Stimulated activated CD4-positive, alpha-beta T cell treated with anti-CD3 and anti-CD28 coated beads, Interleukin-12 subunit alpha, Interleukin-12 subunit beta, amount 100 ng/mL, for 48 hours (primary cell): ENCODE measurements around the gene MN1.
"Not testable (repeated sequence)": the region's sequence is repeated elsewhere in the genome, so short reads cannot be mapped to it uniquely, and the experiment has no call there.

Experiments used
- DNase-seq, 3 donors: peaks; one replicate each; pipeline ENCODE4 v3.0.0-alpha.2; 2020; ENCODE audit warnings: low read depth in 2 of 3, low spot score in 1 of 3

Gene MN1

DNA sequence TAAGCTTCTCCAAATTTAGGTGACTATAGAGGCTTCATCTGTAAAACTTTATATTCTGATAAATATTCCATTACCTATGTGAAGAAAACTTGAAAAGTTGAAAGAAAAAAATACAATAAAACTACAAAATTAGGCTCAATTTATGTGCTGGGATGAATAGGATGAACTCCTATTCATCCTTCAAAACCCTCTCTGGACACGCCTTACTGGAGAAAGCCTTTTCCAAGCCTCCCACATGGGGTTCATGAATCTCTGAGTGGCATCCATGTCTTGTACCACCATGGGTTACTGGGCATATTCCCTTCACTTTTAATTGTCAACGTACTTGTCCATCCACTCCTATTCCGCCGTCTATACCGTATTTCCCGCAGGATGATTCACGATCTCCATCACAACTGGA lies 55.7 kb downstream of the MN1 start:
- DNase-seq = no peak

DNA sequence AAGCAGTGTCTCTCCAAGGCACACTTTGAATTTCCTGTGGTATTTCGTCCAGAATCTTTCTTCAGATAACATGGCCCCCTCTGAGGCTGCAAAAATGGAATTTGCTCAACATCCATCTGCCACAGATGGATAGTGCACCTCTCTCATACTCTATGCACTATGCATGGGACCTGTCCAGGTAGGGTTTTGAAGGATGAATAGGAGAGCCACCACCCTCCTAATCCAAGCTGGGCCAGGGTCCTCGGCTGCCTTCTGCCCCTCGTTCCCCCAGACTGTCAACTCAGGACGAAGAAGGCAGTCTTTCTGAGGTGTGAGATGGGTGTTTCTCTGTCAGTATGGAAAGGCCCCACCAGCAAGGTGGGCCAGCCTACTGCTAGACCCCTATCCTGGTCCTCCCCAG lies 56.4 kb downstream of the MN1 start:
- DNase-seq = no peak

DNA sequence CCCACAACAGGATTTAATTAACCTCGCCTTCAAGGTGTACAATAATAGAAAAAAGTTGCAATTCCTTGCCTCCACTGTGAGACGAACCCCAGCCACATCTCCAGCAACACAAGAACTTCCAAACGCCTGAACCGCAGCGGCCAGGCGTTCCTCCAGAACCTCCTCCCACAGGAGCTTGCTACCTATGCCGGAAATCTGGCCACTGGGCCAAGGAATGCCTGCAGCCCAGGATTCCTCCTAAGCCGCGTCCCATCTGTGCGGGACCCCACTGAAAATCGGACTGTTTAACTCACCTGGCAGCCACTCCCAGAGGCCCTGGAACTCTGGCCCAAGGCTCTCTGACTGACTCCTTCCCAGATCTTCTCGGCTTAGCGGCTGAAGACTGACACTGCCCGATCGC lies 57.5 kb downstream of the MN1 start:
- not testable (repeated sequence) for DNase-seq

DNA sequence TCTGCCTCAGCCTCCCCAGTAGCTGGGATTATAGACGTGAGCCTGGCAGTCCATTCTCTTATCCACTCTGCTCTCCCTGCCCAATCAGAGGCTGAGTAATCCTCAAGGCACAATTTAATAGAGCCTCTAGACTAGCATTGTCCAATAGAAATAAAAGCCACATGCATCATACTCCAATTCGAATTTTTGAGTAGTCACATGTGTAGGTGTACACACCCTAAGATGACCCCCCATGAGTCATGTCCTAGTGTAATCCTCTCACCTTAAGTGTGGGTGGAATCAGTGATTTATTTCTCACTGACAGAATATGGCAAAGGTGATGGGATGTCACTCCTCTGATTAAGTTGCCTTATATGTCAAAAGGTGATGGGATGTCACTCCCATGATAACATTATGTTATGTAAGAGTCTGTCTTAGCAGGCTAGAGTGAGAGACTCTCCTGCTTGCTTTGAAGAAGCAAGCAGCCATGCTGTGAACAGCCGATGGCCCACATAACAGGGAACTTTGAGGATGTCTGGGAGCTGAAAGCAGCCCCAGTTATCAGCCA lies 61.3 kb downstream of the MN1 start:
- DNase-seq = no peak

DNA sequence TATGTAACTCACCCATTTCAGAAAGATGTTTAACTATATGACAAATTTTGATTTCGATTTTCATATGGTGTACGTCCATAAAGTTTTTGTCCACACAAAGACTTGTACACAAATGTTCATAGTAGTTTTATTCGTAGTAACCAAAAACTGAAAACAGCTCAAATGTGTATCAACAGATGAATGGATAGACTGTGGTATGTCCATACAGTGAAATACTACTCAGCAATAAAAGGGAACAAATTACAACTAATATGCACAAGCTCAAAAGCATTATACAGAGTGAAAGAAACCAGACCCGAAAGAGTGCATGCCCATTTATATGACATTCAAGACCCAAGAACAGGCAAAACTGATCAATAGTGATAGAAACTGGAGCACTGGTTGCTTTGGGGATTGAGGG lies 64.0 kb downstream of the MN1 start:
- DNase-seq = no peak

DNA sequence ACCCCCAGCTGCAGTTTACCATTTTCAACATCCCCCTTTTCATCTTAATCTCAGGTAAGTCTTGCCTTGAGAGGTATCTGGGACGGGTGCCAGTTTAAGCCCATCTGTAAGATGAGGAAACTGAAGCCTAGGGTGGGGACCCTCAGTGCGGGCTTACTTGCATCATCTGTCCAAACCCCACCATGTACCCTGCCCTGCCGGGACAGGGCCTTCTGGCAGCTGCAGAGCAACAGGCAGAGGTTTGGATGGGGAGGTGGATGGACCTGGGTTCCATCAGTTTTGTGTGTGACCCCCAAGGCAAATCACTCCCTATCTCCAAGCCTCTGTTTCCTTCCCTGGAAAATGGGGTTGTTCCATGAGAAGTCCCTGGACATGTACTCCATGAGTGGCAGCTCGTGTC lies 67.5 kb downstream of the MN1 start:
- DNase-seq = no peak

DNA sequence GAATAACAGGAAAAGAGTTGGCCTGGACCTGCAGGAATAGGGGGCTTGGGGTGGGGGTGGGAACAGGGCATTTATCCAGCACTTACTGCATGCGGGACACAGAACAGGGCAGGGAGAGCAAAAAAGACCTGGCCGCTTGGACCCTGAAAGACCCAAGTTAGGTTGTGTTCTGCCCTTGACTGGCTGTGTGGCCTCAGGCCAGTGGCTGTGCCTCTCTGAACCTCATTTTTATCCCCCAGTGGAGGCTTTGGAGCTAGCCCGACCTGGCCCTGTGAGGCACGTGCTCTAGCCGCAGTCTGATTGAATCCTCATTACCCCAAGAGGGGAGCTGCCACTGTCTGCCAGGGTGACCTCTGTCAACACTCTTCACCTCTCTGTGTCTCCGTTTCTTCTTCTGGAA lies 68.7 kb downstream of the MN1 start:
- DNase-seq = no peak

DNA sequence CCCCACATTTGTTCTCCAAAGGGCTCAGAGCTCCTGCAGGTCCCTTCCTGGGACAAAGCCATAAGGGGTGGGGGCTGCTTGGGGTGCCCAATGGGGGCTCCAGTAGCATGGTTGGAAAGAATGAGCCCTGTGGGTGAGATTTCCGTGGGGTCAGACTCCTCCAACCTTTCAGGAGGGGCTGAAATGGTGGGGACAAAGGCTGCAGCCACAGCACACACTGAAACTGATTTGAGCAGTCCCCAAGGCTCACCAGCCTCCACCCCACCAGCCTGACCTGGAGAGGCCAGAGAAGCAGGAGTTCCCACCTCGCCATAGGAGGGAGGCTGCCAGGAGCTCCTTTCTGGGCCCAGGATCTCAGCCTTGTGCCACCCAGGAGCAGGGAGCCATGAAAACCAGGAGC lies 69.2 kb downstream of the MN1 start:
- DNase-seq = no peak

DNA sequence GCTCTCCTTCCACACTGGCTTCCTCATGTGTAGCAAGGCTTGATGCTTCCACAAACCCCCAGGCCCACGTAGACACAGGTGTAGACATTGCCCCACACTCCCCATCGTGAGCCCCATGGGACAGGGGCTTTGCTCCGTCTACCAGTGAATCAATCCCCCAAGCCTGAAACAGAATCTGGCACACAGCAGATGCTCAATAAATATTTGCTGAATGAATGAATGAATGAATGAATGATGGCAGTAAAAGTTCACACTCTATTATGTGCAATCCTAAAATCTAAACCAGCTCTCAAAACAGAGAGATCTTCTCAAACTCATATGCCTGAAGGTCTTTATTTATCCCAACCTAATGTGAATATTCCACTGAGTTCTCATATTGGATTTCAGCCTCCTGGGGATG lies 69.9 kb downstream of the MN1 start:
- no peak for DNase-seq

DNA sequence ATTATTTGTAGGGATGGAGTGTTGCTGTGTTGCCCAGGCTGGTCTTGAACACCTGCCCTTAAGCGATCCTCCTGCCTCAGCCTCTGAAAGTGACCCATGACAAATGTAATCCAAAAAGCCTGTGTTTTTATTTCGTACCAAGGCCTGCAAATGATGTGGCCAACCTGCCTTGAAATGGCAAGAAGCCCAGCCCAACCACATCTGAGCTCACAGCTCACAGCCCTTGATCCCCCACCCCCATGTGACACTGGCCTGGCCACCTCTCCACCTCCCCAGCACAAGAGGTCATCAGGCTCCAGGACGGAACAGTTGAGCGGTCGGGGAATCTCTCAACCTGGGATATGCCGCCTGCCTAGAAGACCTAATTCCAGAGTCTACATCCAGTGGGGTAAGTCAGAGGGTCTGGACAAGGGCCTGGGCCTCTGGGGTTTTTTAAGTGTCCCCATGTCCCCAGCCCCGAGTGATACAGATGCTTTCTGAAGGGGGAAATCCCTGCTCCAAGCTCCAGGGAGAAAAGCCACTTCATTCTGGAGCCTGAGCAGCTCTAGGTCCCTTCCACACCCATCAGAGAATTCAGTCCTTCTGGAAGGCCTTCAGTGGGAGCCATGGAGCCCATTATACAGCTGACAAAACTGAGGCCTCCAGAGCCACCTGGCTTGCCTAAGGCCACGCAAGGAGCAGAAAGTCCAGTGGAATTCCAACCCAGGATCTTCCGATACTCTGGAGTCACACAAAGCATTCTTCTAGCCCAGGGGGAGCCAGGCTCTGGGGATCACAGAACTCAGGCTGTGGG lies 70.7 kb downstream of the MN1 start:
- no peak for DNase-seq

DNA sequence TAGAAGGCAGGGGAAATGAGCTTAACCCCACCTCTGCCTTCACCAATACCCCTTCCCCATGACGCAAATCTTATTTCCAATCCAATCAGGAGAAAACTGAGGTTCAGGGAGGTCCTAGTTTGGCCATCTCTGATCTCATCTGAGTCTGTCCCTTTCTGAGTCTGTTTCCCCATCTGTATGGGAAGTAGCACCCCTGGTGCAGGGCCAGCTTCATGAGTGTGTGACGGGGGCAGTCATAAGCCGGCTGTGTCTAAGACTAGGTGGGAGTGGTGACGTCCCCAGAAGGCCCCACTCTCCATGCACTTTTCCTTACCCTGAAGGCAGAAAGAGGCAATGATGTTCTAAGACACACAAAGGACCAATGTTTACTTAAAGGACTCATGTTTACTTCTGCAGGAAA lies 72.3 kb downstream of the MN1 start:
- no peak for DNase-seq

DNA sequence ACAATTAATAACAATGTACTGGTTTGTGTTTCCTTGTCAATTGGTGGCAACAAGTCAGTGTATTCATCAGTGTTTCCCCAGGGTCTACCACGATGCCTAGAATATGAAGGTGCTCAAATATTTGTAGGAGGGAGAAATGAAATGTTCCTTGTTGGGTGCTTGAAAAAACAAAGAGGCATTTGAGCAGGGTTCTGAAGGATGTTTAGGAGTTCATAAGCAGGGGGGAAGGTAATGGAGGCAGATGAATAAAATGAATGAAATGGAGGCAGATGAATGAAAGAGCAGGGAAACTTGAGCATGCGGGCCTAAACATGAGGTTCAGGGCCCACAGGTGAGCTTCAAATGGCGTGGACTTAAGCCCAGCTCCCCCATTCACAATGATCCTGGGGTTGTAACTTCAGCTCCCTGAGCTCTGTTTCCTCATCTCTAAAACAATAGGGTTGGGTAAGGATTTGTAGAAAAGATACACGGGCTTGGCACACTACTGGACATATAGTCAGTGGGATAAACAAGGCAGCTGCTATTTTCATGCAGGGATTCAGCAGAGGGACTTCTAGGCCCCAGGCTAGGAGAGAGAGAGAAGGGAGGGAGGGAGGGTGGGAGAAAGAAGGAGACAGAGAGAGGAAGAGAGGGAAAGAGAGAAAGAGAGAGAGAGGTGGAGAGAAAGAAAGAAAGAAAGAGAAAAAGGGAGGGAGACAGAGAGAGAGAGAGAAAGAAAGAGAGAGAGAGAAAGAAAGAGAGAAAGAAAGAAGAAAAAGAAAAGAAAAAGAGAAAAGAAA lies 73.7 kb downstream of the MN1 start:
- no peak for DNase-seq

DNA sequence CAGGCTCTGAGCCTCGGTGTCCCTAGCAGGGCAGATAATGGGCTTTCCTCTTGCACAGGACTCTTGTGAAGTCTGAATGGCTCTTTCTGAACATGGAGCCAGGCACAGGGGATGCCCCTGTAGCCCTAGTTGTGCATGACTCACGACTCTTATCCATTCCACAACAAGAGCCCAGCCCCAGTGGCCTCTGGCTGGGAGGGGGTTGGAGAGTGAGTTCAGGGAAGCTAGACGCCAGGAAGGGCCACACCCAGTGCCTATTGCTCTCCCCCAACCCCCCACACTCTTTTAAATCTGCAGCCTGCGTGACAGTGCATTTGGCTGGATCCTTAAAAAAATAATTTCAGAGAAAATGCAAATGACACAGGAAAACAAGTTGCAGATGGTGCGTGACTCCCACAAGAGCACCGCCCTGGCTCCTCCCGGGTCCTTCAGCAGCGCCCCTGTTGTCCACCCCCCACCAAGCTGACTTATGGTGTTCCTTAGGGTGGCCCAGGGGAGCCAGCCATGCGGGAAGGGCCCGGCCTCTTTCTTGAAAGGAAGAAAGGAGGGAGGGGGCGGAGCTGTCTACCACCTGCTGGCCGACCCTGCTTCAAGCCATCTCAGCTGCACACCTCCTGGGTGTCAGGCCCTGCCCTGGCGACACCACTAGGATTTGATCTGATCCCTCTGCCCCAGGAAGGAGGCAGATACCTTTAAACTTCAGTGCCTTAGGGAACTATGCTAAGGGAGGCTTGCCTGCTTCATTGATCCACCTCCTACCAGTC lies 74.7 kb downstream of the MN1 start:
- no peak for DNase-seq

DNA sequence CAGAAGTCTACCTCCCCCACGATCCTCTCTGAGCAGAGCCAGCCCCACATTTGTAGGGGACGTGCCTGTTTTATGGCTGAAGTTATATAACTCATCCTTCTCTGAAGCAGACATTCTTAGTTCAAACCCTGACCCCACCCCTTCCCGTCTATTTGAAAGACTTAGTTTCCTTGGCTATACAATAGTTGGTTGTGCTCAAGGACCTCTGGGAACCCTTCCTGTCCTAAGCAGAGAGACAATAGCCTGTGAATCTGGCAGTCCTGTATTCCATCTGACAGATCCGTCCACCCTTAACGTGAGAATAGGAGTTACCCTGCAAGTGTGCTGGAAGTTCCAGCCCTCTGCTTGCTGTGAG lies 75.2 kb downstream of the MN1 start:
- DNase-seq = no peak

DNA sequence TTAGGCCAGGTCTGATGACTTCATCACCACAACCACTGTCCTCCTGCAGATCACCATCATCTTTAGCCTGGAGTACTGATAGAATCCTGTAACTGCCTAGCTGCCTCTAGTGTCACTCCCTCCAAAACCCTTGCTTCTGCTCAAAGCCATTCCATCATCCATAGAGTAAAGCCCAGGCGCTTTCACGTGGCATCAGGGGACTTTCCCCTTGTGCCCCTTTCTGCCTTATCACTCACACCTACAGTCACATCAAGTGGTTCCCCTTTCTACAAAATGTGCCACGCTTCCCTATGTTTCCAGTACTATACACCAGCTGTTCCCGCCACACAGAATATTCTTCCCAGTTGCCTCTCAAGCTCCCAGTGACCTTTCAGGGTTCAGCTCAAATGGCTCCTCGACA lies 75.9 kb downstream of the MN1 start:
- no peak for DNase-seq

DNA sequence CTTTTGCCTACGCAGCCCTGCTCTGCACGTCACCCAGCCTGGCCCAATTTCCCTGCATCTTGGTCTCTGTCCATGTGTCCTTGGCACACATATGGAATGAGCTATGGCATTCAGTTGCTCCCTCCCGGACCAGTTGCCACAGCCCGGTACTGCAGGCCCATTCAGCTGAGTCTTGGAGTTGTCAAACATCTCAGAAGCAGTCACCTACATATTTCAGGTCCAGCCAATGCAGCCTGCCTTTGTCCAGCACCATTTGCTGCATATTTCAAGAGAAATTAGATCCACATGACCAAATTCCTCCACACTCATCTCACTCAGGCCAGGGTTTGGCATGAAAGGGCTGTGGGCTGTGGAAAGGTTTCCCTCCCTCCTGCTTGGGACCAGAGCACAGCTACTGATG lies 76.8 kb downstream of the MN1 start:
- no peak for DNase-seq

DNA sequence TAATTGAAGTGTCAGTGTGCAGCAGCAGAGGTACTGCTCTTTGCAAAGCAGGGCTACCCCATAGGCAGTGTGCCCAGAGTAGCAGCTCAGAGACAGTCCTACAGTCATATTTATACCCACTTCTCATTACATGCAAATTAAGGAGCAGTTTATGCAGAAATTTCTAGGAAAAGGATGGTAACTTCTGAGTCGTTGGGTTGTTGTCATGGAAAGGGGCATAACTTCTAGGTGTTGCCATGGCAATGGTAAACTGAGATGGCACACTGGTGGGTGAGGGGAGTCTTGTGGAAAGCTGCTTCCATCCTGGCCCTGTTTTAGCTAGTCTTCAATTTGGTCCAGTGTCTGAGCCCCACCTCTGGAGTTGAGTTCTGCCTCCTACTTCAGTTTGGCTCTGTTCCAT lies 77.4 kb downstream of the MN1 start:
- DNase-seq = no peak

DNA sequence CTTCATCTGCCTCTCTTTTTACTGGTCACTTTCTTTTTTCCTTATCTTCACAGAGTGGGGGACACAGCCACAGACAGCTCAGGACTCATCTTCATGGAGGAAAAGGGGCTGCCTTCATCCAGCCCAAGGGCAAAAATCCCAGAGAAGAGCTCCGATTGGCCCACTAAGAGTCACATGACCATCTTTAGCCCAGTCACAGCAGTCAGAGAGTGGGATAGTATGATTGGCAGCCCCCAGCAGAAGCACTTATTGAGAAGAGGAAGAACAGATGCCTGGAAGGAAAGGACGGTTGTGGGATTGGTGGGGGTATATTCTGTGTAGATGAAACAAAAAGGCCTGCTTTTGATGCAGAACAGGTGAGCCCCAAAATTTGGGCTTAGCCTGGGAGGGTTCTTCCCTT lies 77.8 kb downstream of the MN1 start:
- no peak for DNase-seq

DNA sequence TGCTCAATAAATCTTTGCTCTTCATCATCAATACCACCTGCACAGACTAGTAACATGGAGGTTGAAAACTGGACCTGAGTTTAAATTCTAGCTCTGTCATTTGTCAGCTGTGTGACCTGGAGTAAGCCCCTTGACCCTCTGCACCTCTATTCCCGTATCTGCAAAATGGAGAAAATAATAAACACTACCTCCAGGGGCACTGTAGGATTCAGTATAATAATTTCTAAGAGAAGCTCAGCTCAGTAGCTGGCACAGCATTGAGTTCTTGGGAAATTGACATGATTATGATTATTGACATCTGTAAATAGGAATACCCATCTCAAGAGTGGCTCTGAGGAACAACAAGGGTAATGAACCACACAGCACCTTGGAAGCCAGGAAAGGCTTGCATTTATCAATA lies 78.4 kb downstream of the MN1 start:
- no peak for DNase-seq

DNA sequence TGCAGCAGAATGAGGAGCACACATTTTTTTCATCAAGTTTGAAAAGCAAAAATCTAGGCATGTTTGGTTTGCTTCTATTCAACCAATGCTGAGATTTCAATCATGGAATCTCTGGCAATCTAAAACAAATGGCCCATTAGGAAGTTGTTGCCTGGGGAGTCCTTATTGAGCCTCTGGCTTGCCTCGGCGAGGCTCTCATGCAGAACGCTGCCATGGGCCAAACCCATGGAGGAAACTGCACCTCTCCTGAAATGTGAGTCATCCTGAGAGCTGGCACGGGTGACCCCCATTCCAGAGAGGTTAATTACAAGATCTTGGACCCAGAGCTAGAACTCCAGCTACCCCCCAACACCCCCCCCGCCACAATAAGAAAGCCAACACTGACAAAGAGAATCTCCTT lies 80.7 kb downstream of the MN1 start:
- DNase-seq = no peak

DNA sequence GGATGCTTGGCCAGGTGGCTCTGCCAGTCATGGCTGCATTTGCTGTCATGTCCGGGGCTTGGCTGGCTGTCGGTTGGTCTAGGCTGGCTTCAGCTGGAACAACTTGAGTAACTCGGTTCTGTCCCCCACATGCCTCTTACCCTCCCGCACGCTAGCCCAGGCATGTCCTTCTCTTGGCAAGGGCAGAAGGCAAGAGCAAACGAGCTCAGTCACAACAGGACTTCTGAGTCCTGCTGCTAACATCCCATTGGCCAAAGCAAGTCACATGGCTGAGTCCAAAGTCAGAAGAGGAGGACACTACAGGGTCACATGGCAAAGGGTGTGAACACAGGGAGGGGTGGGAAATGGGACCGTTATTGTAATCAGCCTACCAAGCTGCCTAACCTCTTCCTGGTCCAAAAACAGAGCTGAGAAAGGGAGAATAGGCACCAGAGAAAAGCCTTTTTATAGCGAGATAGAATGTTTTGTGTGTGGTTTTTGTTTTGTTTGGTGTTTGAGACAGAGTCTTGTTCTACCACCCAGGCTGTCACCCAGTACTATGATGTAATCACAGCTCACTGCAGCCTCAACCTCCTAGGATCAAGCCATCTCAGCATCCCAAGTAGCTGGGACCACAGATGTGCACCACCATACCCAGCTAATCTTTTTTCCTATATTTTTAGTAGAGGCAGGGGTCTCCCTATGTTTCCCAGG lies 81.9 kb downstream of the MN1 start:
- no peak for DNase-seq

DNA sequence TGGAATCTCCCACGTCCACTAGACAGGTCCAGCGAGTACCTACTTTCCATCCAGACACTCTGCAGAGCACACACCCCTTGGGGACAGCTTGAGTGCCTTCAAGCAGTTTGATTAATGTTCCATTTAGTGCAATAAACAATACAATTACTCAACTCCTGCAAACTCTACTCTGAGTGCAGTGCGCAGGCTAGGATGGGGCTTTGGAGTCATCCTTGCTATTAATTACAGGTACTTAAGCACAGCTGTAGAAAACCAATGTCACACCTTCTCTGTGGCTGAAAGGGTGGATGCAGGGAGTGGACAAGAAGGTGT lies 82.6 kb downstream of the MN1 start:
- DNase-seq = no peak
